CD14-positive monocyte (primary cell): ENCODE results near the gene COX7A2. TPM values are rescaled to one million over a fixed set of nuclear protein-coding genes. Genes with fewer than 3 reads are reported as not detected.

Source experiments
- DNase-seq, 3 donors: peaks; one replicate each; pipeline ENCODE4 v3.0.0-alpha.2; 2011 to 2022
- H2AFZ ChIP-seq: 2 replicates; pipeline ENCODE4 v1.6.0; 2012; ENCODE audit warnings: mild to moderate bottlenecking, low read depth, low read length, inconsistent platforms; ENCODE audit not compliant: insufficient read depth, poor library complexity, severe bottlenecking
- H3K27ac ChIP-seq, 2 donors: 1 replicate in 1 of 2; 2 replicates in 1 of 2; pipeline ENCODE4 v1.5.1; 2012 to 2013; ENCODE audit warnings: low read length in 2 of 2, control low read depth in 1 of 2, inconsistent platforms in 1 of 2, low read depth in 1 of 2, mild to moderate bottlenecking in 1 of 2
- H3K27me3 ChIP-seq, 2 donors: one replicate each; pipeline versions ENCODE4 v1.6.0 to v1.6.1; 2011 to 2013; ENCODE audit warnings: low read length in 2 of 2; ENCODE audit not compliant: control insufficient read depth in 2 of 2, insufficient read depth in 2 of 2
- H3K36me3 ChIP-seq, 2 donors: replicated peaks in 1 of 2; 1 replicate in 1 of 2; 2 replicates in 1 of 2; pipeline versions ENCODE4 v1.5.1 to v1.6.1; 2012 to 2013; ENCODE audit warnings: low read length in 2 of 2, control low read depth in 1 of 2, inconsistent platforms in 1 of 2, mild to moderate bottlenecking in 1 of 2; ENCODE audit not compliant: insufficient read depth in 2 of 2, control insufficient read depth in 1 of 2
- H3K4me1 ChIP-seq, 2 donors: 1 replicate in 1 of 2; 2 replicates in 1 of 2; pipeline versions ENCODE4 v1.5.1 to v1.6.1; 2012 to 2013; ENCODE audit warnings: low read length in 2 of 2, control low read depth in 1 of 2, inconsistent platforms in 1 of 2, mild to moderate bottlenecking in 1 of 2, moderate library complexity in 1 of 2; ENCODE audit not compliant: insufficient read depth in 2 of 2, control insufficient read depth in 1 of 2
- H3K4me2 ChIP-seq: replicated peaks from 2 replicates; pipeline ENCODE3; 2012; ENCODE audit warnings: low read length, moderate library complexity, mild to moderate bottlenecking; ENCODE audit not compliant: poor library complexity, severe bottlenecking; ENCODE audit errors: extremely low read depth
- H3K4me3 ChIP-seq, 3 experiments: fragments of 200-600 bp in 1 of 3; sonication (generic) in 1 of 3; replicated peaks in 1 of 3; 1 replicate in 2 of 3; 2 replicates in 1 of 3; pipeline ENCODE4 v1.5.1; 2011 to 2013; ENCODE audit warnings: low read length in 3 of 3, mild to moderate bottlenecking in 3 of 3, control low read depth in 2 of 3, low read depth in 2 of 3, inconsistent platforms in 1 of 3, moderate library complexity in 1 of 3
- H3K79me2 ChIP-seq: 2 replicates; pipeline ENCODE4 v1.6.0; 2012; ENCODE audit warnings: mild to moderate bottlenecking, control low read depth, inconsistent platforms, low read length, moderate library complexity; ENCODE audit not compliant: insufficient read depth
- H3K9ac ChIP-seq: 2 replicates; pipeline ENCODE4 v1.6.0; 2017; ENCODE audit warnings: low read length, mild to moderate bottlenecking; ENCODE audit not compliant: insufficient read depth, poor library complexity, severe bottlenecking
- H3K9me3 ChIP-seq, 2 donors: replicated peaks in 1 of 2; 1 replicate in 1 of 2; 2 replicates in 1 of 2; pipeline versions ENCODE4 v1.5.1 to v1.6.1; 2012 to 2013; ENCODE audit warnings: low read length in 2 of 2, control low read depth in 1 of 2; ENCODE audit not compliant: control insufficient read depth in 1 of 2, insufficient read depth in 1 of 2
- H4K20me1 ChIP-seq: 2 replicates; pipeline ENCODE4 v1.6.0; 2012; ENCODE audit warnings: mild to moderate bottlenecking, low read length, control low read depth, moderate library complexity; ENCODE audit not compliant: insufficient read depth
- H3K27ac Mint-ChIP-seq, 7 donors: one replicate each; pipeline ENCODE4 v1.8.0; 2020; ENCODE audit warnings: mild to moderate bottlenecking in 7 of 7, mixed read lengths in 7 of 7, moderate library complexity in 6 of 7, inconsistent platforms in 2 of 7
- H3K27me3 Mint-ChIP-seq, 3 donors: one replicate each; pipeline ENCODE4 v1.8.0; 2021 to 2022; ENCODE audit warnings: low read depth in 3 of 3, mild to moderate bottlenecking in 3 of 3, mixed read lengths in 3 of 3, moderate library complexity in 3 of 3, inconsistent platforms in 1 of 3
- H3K36me3 Mint-ChIP-seq, 2 donors: one replicate each; pipeline ENCODE4 v1.8.0; 2020; ENCODE audit warnings: mixed read lengths in 2 of 2, inconsistent platforms in 1 of 2, mild to moderate bottlenecking in 1 of 2
- H3K4me1 Mint-ChIP-seq: one replicate; pipeline ENCODE4 v1.8.0; 2020; ENCODE audit warnings: mild to moderate bottlenecking, mixed read lengths
- H3K4me3 Mint-ChIP-seq, 2 donors: one replicate each; pipeline ENCODE4 v1.8.0; 2020; ENCODE audit warnings: mild to moderate bottlenecking in 2 of 2, mixed read lengths in 2 of 2, moderate library complexity in 1 of 2
- H3K9me3 Mint-ChIP-seq, 7 donors: one replicate each; pipeline ENCODE4 v1.8.0; 2020 to 2022; ENCODE audit warnings: mixed read lengths in 7 of 7, mild to moderate bottlenecking in 6 of 7, moderate library complexity in 6 of 7, inconsistent platforms in 2 of 7
- WGBS: methylation state at CpG from one replicate; pipeline ENCODE4 v1.1.5; 2013; ENCODE audit warnings: missing lambda C conversion rate; ENCODE audit not compliant: insufficient coverage; 5-methylcytosine and 5-hydroxymethylcytosine counted together
- intact Hi-C, 2 donors: fragments of 100-400 bp; cut with micrococcal nuclease; formaldehyde crosslinking; loops; one replicate each; pipeline versions ENCODE4 v1.15.0 to v1.15.1; 2023
- polyA plus RNA-seq, 3 donors: library from polyadenylated mRNA; depleted of rRNA in 1 of 3; unstranded in 2 of 3; stranded (reverse) in 1 of 3; fragments of 300-500 nt in 2 of 3; fragments of >200 nt in 1 of 3; fragmentation: Illumina TruSeq in 2 of 3; gene quantifications; 1 replicate in 2 of 3; 2 replicates in 1 of 3; pipeline ENCODE4 v1.2.3, GENCODE V29; 2012 to 2021
- TF ChIP-seq, protein P1 (sequence below): fragments of 200-600 bp; IDR thresholded peaks from one replicate; pipeline ENCODE4 v1.8.0; 2022; ENCODE audit warnings: antibody characterized with exemption, mild to moderate bottlenecking

The COX7A2 gene
- polyA plus RNA-seq, 3 donors: 175 to 846 (median 798) TPM

- Histone ChIP-seq H4K20me1 (no peaks in the 10 kb centered on the region), H3K9me3 (no peaks in the 10 kb centered on the region), H2AFZ (no peak overlapping the region), H3K36me3 (no peaks in the 10 kb centered on the region), H3K4me1 (no peaks in the 10 kb centered on the region), H3K79me2 (no peaks in the 10 kb centered on the region), H3K27ac (no peak overlapping the region), H3K4me2 (no peak overlapping the region), H3K4me3 (no peak overlapping the region), H3K9ac (no peak overlapping the region), H3K27me3 (peaks cover 2 to 5% of the 10 kb centered on the region in 2 donors)
- no peak for DNase-seq
- no peak overlapping the region for H3K4me3 Mint-ChIP-seq
- TF ChIP-seq, protein P1, sequence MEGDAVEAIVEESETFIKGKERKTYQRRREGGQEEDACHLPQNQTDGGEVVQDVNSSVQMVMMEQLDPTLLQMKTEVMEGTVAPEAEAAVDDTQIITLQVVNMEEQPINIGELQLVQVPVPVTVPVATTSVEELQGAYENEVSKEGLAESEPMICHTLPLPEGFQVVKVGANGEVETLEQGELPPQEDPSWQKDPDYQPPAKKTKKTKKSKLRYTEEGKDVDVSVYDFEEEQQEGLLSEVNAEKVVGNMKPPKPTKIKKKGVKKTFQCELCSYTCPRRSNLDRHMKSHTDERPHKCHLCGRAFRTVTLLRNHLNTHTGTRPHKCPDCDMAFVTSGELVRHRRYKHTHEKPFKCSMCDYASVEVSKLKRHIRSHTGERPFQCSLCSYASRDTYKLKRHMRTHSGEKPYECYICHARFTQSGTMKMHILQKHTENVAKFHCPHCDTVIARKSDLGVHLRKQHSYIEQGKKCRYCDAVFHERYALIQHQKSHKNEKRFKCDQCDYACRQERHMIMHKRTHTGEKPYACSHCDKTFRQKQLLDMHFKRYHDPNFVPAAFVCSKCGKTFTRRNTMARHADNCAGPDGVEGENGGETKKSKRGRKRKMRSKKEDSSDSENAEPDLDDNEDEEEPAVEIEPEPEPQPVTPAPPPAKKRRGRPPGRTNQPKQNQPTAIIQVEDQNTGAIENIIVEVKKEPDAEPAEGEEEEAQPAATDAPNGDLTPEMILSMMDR: no peak
- no peak overlapping the region for H3K27ac Mint-ChIP-seq
- H3K36me3 Mint-ChIP-seq: no peaks in the 10 kb centered on the region
- H3K9me3 Mint-ChIP-seq: no peaks in the 10 kb centered on the region
- H3K27me3 Mint-ChIP-seq: peaks cover 6 to 13% (median 11%) of the 10 kb centered on the region in 3 donors
- intact Hi-C loops: no loop called here
- H3K4me1 Mint-ChIP-seq: peaks cover under 1% of the 10 kb centered on the region
These were observed 21.3 kb downstream of the COX7A2 start for GRCh38 chr6:75222261-75222660.

- Mint-ChIP-seq H3K4me3 (no peak overlapping the region), H3K27me3 (peaks cover 6 to 13% (median 11%) of the 10 kb centered on the region in 3 donors), H3K9me3 (no peaks in the 10 kb centered on the region), H3K4me1 (peaks cover 2% of the 10 kb centered on the region), H3K27ac (no peak overlapping the region), H3K36me3 (no peaks in the 10 kb centered on the region)
- H3K79me2 ChIP-seq: no peaks in the 10 kb centered on the region
- 83% methylated on average over 1 of the region's 4 CpGs for WGBS
- H3K27me3 ChIP-seq: peaks cover 2 to 6% of the 10 kb centered on the region in 2 donors
- no peaks in the 10 kb centered on the region for H3K4me1 ChIP-seq
- no peaks in the 10 kb centered on the region for H3K36me3 ChIP-seq
- no peak overlapping the region for H3K4me2 ChIP-seq
- H4K20me1 ChIP-seq: no peaks in the 10 kb centered on the region
- H3K27ac ChIP-seq: no peak overlapping the region
- intact Hi-C loops: no loop called here
- no peak overlapping the region for H2AFZ ChIP-seq
- no peak overlapping the region for H3K4me3 ChIP-seq
- no peak overlapping the region for H3K9ac ChIP-seq
- TF ChIP-seq, protein P1: no peak
- no peaks in the 10 kb centered on the region for H3K9me3 ChIP-seq
- no peak for DNase-seq
These were observed 22.5 kb downstream of the COX7A2 start for GRCh38 chr6:75221116-75221515.
